ENCODE measurements around the gene GYS1. TPM values are rescaled to one million over a fixed set of nuclear protein-coding genes. Genes with fewer than 3 reads are reported as not detected.
"Not testable (repeated sequence)": the region's sequence is repeated elsewhere in the genome, so short reads cannot be mapped to it uniquely, and the experiment has no call there.

The GYS1 gene
- total RNA-seq, 8 experiments from 2014 or later: 13.0 to 72.5 (median 18.3) TPM

DNA sequence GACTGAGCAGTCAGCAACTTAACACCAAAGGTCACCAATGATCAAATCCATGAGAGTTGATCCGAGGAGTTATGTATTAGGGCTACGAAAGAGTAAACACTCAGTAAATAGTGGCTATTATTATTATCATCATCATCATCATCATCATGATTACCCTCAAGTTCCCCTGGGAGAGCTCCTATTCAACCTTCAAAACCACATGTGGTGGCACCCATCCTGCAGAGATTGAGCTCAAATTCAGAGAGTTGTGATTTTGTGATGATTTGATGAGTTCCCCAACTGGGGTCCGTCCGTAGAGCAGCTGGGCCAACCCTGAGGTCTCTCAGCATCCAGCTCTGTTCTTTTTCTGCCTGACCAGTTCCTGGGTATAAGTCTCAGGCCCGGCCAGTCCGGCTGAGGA is 32.0 kb upstream of the GYS1 start:
- H3K4me3 ChIP-seq; in situ Hi-C loops (cut with MboI; ENCODE audit: low pct_unique_long_range_greater_than_20kb in 2 of 9, low sequenced_read_pairs in 9 of 9, unreplicated experiment in 9 of 9): not testable (repeated sequence)

DNA sequence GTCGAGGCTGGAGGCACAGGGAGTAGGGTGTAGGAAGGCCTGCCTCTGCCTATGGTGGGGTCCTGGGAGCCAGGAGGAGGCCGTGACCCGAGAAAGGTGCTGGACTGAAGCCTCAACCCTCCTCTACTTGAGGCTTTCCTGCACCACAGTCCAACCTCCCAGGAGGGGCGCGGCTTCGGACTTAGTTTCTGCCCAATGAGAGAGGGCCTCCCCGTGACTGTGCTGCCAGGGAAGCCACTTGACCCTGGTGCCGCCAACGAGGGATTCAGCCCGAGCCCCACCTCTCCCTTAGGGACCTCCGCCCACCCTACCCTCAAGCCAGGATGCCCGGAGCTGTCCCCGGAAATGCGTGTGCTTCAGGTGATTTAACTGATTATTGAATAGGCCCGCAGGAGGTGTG is 31.1 kb upstream of the GYS1 start, which contains the start of gene CGB3:
CGB3 (minus strand) TSS at position 101 of the 400 bp plus-strand sequence. CDS start 362 bp downstream, outside the sequence.
- no CpG with 5 or more reads among the region's 15 CpGs for WGBS, 10 experiments
- ATAC-seq (replicated peaks in 6 of 8); H3K4me3 ChIP-seq; H3K4me1 ChIP-seq (replicated peaks in 1 of 2); in situ Hi-C loops (cut with MboI; ENCODE audit: low pct_unique_long_range_greater_than_20kb in 2 of 9, low sequenced_read_pairs in 9 of 9, unreplicated experiment in 9 of 9); H3K27ac ChIP-seq: not testable (repeated sequence)

More for the DNA sequence above, 32.0 kb upstream of the GYS1 start:
- H3K4me1 ChIP-seq (replicated peaks in 1 of 2); H3K27ac ChIP-seq; ATAC-seq (replicated peaks in 6 of 8): not testable (repeated sequence)
- no CpG with 5 or more reads among the region's 6 CpGs for WGBS, 10 experiments

DNA sequence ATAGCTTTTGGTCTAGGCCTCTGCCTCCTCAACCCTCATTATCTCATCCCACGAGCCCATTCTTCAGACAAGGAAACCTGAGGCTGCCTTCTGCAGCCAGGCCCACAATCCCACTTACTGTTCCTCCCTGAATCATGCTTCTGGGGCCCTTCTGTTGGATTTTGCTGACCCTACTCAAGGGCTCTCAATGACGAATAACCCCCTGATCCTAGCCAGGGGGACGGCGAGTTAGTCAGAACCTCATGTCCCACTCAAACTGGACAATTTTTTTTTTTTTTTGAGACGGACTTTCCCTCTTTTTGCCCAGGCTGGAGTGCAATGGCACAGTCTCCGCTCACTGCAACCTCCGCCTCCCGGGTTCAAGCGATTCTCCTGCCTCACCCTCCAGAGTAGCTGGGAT is 29.0 kb upstream of the GYS1 start:
- in situ Hi-C loops (cut with MboI; ENCODE audit: low pct_unique_long_range_greater_than_20kb in 2 of 9, low sequenced_read_pairs in 9 of 9, unreplicated experiment in 9 of 9): no loop called here
- 60 to 95% (median 83%) methylated on average over 1 to 5 of the region's 9 CpGs; no CpG with 5 or more reads in 2 of the 10 experiments for WGBS, 10 experiments
- no peak for ATAC-seq (replicated peaks in 6 of 8)

GRCh38 chr19:49020931-49021895 is 28.1 kb upstream of the GYS1 start:
- H3K4me3 ChIP-seq: no peak overlapping the region
- no peak overlapping the region for H3K27ac ChIP-seq
- WGBS, 10 experiments: 7 to 80% (median 46%) methylated on average over 1 to 15 of the region's 16 CpGs
- peaks cover 3 to 14% of the 10 kb centered on the region in 2 donors for H3K4me1 ChIP-seq (replicated peaks in 1 of 2)
- ATAC-seq (replicated peaks in 6 of 8): no peak
- in situ Hi-C loops (cut with MboI; ENCODE audit: low pct_unique_long_range_greater_than_20kb in 2 of 9, low sequenced_read_pairs in 9 of 9, unreplicated experiment in 9 of 9): no loop called here

More for the DNA sequence above, 29.0 kb upstream of the GYS1 start:
- Histone ChIP-seq H3K4me1 (replicated peaks in 1 of 2) (peaks cover 3 to 14% of the 10 kb centered on the region in 2 donors), H3K4me3 (no peak overlapping the region), H3K27ac (no peak overlapping the region)

DNA sequence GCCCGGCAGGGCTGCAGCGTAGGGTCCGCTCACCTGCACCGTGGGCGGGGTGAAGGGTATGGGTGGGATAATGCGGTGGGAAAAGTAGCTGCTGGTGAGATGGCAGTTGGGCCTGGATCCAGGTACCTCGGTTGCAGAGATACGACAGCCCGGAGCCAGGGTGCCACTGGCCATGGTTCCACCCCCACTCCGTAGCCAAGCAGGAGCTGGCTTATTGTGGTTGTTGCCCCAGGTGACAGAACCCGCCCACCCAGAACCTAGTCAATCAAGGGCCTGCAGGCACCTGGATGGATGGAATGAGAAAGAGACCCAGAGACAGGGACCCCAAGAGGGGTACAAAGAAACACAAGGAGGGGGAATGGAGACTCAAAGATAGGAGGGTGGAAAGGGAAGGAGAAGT is 27.2 kb upstream of the GYS1 start:
- peak in 1 of 8 experiments; percentile 7 for ATAC-seq (replicated peaks in 6 of 8)
- in situ Hi-C loops (cut with MboI; ENCODE audit: low pct_unique_long_range_greater_than_20kb in 2 of 9, low sequenced_read_pairs in 9 of 9, unreplicated experiment in 9 of 9): no loop called here
- H3K27ac ChIP-seq: no peak overlapping the region
- peaks cover 3 to 14% of the 10 kb centered on the region in 2 donors for H3K4me1 ChIP-seq (replicated peaks in 1 of 2)
- WGBS, 10 experiments: 40 to 92% (median 77%) methylated on average over 2 to 4 of the region's 11 CpGs; no CpG with 5 or more reads in 6 of the 10 experiments
- H3K4me3 ChIP-seq: no peak overlapping the region

DNA sequence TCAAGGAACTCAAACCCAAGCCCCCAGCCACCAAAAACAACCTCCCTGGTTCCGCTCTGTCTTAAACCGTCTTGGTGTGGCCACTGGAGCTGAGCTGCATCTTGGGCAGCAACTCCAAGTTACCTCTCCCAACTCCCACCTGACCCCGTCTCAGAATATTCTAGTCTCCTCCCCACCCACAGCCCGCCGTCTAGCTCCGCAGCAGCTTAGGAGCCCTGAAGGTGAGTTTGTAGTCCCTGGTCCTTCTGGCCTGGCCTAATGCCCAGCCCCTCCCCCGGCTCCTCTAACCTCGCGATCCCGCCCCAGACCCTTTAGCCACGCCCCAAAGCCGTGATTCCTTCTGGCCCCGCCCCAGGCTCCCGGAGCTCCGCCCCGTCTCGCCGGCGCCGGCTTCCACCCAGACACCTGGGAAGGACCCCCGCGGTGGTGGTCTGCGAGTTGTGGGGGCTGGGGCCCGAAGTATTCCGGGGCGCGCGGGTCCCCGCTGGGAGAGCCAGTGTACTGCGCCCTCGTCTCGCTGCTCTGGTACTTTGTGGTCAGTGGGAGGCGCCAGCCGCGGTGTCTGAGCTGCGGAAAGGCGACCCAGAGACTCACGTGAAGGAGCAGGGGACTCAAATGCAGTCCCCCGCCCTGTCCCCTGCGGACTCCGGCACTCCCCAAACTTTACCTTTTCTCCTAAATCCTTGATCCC is 26.3 kb upstream of the GYS1 start:
- in situ Hi-C loops (cut with MboI; ENCODE audit: low pct_unique_long_range_greater_than_20kb in 2 of 9, low sequenced_read_pairs in 9 of 9, unreplicated experiment in 9 of 9): no loop called here
- Histone ChIP-seq H3K27ac (no peak overlapping the region), H3K4me1 (replicated peaks in 1 of 2) (peaks cover 3 to 14% of the 10 kb centered on the region in 2 donors), H3K4me3 (peak overlapping the region in 3 of 5 donors; percentile 19 to 32 (median 26))
- peak in 7 of 8 experiments; percentile 4 to 42 (median 26) for ATAC-seq (replicated peaks in 6 of 8)
- 20 to 70% methylated on average over 1 to 2 of the region's 41 CpGs; no CpG with 5 or more reads in 8 of the 10 experiments for WGBS, 10 experiments

GRCh38 chr19:49018388-49019241 is 25.5 kb upstream of the GYS1 start:
- H3K4me1 ChIP-seq (replicated peaks in 1 of 2): peaks cover 3 to 14% of the 10 kb centered on the region in 2 donors
- H3K27ac ChIP-seq; ATAC-seq (replicated peaks in 6 of 8); in situ Hi-C loops (cut with MboI; ENCODE audit: low pct_unique_long_range_greater_than_20kb in 2 of 9, low sequenced_read_pairs in 9 of 9, unreplicated experiment in 9 of 9): not testable (repeated sequence)
- 7 to 60% (median 8%) methylated on average over 1 to 9 of the region's 50 CpGs; no CpG with 5 or more reads in 5 of the 10 experiments for WGBS, 10 experiments
- H3K4me3 ChIP-seq: peak overlapping the region in 2 of 5 donors; percentile 31 to 32

GRCh38 chr19:49017666-49018351 is 24.7 kb upstream of the GYS1 start:
- 0% methylated on average over 2 of the region's 62 CpGs; no CpG with 5 or more reads in 9 of the 10 experiments for WGBS, 10 experiments
- peak; percentile 73 to 87 (median 80) for ATAC-seq (replicated peaks in 6 of 8)
- H3K4me3 ChIP-seq: peak overlapping the region; percentile 19 to 31 (median 21)
- in situ Hi-C loops (cut with MboI; ENCODE audit: low pct_unique_long_range_greater_than_20kb in 2 of 9, low sequenced_read_pairs in 9 of 9, unreplicated experiment in 9 of 9): no loop called here
- no peak overlapping the region for H3K27ac ChIP-seq
- H3K4me1 ChIP-seq (replicated peaks in 1 of 2): peaks cover 3 to 14% of the 10 kb centered on the region in 2 donors

DNA sequence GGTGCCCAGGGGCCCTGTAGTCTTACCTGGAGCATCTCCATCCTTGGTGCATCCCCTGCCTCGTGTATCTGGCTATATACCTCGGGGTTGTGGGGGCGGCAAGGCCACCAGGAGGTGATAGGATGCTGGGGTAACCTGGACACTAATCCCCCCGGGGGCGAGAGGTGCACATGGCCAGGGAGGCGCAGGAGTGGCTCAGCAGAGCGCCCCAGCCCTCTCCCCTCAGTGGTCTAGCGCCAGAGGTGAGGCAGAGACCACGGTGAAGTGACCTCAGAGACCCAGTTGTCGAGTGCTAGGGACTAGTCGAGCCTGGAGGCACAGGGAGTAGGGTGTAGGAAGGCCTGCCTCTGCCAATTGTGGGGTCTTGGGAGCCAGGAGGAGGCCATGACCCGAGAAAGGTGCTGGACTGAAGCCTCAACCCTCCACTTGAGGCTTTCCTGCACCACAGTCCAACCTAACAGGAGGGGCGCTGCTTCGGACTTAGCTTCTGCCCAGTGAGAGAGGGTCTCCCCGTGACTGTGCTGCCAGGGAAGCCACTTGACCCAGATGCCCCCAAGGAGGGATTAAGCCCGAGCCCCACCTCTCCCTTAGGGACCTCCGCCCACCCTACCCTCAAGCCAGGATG is 24.0 kb upstream of the GYS1 start, which contains the start of gene LHB:
LHB (minus strand) TSS at position 51 of the 625 bp plus-strand sequence; CDS start at position 41, 10 bp downstream.
- H3K4me1 ChIP-seq (replicated peaks in 1 of 2): peaks cover 3 to 14% of the 10 kb centered on the region in 2 donors
- no peak within 1 kb of the TSS for H3K27ac ChIP-seq
- peak within 1 kb of the TSS; percentile 19 to 31 (median 21) for H3K4me3 ChIP-seq
- peak in 2 of 8 experiments; percentile 0 to 2 for ATAC-seq (replicated peaks in 6 of 8)
- in situ Hi-C loops (cut with MboI; ENCODE audit: low pct_unique_long_range_greater_than_20kb in 2 of 9, low sequenced_read_pairs in 9 of 9, unreplicated experiment in 9 of 9): no loop called here
- WGBS, 10 experiments: 0 to 100% (median 0%) methylated on average over 1 of the region's 17 CpGs; no CpG with 5 or more reads in 7 of the 10 experiments

DNA sequence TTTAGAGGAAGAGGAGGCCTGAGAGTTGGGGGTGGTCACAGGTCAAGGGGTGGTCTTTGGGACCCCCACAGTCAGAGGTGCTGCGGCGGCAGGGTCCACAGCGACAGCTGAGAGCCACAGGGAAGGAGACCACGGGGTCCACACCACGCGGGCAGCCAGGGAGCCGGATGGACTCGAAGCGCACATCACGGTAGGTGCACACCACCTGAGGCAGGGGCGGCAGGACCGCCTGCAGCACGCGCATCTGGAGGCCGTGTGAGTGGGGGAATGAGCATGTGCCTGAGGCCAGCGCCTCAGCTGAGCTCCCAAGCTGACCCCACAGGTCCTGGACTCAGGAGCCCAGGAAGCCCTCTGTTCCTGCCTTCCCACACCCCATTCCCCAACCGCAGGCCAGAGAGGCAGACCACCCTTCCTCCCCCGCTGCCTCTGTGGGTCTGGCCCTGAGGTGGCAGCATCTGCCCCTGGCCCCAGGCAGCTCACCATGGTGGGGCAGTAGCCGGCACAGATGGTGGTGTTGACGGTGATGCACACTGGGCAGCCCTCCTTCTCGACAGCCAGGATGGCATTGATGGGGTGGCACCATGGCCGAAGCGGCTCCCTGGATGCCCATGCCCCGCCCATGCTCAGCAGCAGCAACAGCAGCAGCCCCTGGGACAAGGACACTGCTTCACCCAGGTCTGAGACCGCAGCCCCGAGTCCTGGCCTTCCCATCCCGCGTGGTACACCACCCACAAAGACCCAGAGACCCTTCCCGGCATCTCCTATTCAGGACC is 23.1 kb upstream of the GYS1 start:
- Histone ChIP-seq H3K4me3 (no peak overlapping the region), H3K27ac (no peak overlapping the region), H3K4me1 (replicated peaks in 1 of 2) (peaks cover 3 to 14% of the 10 kb centered on the region in 2 donors)
- in situ Hi-C loops (cut with MboI; ENCODE audit: low pct_unique_long_range_greater_than_20kb in 2 of 9, low sequenced_read_pairs in 9 of 9, unreplicated experiment in 9 of 9): no loop called here
- WGBS, 10 experiments: 96% methylated on average over 5 of the region's 29 CpGs; no CpG with 5 or more reads in 9 of the 10 experiments
- no peak for ATAC-seq (replicated peaks in 6 of 8)

DNA sequence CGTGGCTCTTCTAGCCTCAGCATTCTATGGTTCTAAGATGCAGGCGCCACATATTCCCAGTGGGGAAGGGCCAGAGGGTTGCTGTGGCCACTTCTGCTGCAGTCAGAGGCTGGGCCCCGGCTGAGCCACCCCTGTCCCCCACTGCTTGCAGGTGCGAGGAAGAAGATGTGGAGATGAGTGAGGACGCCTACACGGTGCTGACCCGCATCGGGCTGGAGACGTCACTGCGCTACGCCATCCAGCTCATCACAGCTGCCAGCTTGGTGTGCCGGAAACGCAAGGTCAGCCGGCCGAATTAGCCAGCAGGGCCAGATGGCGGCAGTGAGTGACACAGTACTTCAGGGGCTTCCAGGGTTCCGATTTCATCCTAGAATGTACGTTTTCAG is 21.8 kb upstream of the GYS1 start:
- ATAC-seq (replicated peaks in 6 of 8): no peak
- Histone ChIP-seq H3K4me1 (replicated peaks in 1 of 2) (peaks cover 3 to 14% of the 10 kb centered on the region in 2 donors), H3K4me3 (no peak overlapping the region), H3K27ac (peak overlapping the region in 1 of 2 donors; percentile 54)
- in situ Hi-C loops (cut with MboI; ENCODE audit: low pct_unique_long_range_greater_than_20kb in 2 of 9, low sequenced_read_pairs in 9 of 9, unreplicated experiment in 9 of 9): no loop called here
- WGBS, 10 experiments: 60 to 100% (median 91%) methylated on average over 1 to 8 of the region's 18 CpGs; no CpG with 5 or more reads in 2 of the 10 experiments

Data from motor neuron (in vitro differentiated cells).